GM19240 (cell line): ENCODE measurements around the gene IRS2.

Experiments
- DNase-seq: peaks from one replicate; pipeline ENCODE4 v3.0.0; 2011; ENCODE audit warnings: low spot score; ENCODE audit not compliant: insufficient read length

Gene IRS2

DNA sequence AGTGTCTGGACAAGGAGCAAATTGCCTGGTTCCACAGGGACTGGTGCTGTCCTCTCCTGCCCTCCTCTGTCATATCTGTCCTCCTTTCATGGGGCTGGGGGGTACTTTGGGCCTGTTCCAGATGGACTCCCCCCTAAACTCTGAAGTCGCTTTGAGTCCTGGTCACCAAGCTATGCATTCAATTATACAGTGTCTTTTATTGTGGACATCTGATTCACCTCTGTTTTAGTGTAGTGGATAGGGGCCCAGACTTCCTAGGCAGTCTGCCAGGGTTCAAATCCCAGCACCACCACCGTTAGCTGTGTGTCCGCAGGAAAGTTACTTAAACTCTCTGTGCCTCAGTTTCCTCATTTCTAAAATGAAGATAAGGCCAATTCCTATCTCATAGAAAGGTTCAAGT lies 21.0 kb upstream of the IRS2 start:
- no peak for DNase-seq

GRCh38 chr13:109804654-109805053 lies 18.3 kb upstream of the IRS2 start:
- no peak for DNase-seq

GRCh38 chr13:109803825-109804224 lies 17.4 kb upstream of the IRS2 start:
- DNase-seq, result no peak

DNA sequence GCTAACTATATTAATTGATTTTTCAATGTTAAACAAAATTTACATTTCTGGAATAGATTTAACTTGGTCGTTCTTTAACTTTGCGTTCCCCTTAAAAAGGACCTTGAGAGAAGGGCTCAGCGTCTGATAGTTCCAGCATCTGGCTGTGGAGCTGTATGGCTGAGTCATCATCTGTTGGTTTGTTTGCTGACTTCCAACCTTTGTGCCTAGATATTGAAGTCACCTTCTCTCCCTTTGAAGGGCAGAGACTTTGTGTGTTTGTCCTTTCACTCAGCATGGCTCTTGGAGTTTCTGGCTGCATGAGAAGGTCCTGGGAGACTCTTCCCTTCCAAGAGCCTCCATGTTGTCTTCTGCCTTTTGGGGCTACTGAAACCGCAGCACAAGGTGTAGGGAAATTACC lies 16.6 kb upstream of the IRS2 start:
- DNase-seq, result no peak

DNA sequence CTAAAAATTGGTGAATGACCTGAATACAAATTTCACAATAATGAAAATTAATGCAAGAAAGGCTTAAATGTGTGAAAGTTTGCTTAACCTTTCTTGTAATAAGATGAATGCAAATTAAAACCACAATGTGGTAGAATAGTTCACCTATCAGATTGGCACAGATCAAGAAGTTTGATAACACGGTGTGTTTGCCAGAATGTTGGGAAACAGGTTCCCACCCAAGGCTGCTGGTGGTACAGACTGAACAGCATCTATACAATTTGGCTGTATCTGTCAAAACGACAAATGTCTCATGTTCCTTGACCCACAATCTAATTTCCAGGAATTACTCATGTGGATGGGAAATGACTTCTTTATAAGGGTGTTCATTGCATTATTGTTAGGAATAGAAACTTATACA lies 8.6 kb upstream of the IRS2 start:
- DNase-seq, result no peak

DNA sequence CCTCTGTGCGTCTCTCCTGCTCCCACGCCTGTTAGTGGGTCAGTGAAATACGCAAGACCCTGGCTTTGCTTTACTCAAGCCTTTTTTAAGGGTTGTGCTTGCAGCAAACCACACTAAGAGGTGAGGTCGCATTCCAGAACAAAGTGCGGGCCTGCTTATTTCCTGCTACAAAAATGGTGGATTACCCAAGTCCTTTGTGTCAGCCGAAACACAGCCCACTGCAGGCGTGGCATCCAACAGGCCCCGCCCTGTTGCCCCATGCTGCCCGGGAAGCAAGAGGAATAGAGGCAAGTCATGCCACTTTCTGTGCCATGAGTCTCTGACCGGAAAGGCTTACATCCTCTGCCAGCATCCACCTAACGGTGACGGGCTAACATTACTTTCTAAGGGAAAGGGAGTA lies 7.7 kb upstream of the IRS2 start:
- DNase-seq, result no peak

DNA sequence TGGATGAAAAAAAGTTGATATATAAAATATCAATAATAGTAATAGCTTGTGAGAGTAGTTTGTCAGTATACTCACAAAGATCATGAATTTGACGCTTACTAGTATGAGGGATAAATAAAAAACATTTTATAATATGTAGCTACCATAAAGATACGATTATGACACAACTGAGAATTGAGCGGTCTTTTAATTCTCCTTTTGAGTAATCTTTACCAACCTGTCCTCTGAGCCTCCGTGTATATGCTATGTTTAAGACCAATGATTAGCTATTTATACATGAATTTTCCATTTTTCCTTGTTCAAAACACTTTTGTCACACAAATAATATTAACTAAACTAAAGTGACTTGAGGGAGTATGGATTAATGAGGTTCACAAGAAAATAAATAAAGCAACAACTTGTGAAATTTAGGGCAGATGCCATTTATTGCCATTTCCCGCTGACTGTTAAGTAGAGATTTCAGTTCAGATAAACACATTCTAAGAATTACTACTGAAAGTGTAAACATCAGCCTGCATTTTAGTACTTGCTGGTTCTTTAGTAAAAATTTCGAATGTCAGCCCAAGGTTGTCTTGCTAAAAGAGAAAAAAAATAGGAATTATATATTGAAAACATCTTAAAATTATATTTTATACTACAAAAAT lies 6.2 kb upstream of the IRS2 start:
- DNase-seq, result no peak

DNA sequence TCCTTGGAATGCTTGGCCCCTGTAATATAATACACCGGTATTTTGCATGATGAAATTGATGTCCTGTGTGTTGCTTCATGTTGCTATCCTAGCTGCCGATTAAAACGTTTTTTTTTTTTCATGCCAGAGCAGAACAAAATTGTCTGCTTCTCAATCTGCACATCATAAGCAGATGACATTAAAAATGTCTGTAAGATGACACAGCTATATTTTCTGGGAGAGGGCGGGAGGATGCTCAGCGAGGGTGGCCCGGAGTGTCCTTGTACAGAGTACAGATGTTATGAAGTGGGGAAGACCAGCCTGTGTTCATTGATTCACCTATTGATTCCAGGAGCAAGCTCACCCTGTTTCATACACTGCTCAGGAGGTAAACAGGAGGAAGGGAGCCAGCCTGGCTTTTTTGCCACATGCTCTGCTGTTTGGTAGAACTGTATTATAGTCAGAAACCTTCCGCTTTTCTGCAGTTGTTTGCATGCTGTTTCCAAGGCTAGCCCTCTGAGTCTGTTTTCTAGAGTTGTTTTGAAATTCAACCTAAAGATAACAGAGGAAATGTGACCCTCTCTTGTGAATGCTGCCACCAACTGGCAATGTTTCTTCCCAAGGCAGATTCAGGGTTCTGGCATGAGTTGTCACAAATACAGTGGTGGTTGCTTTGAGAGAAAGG lies 4.7 kb upstream of the IRS2 start:
- DNase-seq, result no peak

- no peak for DNase-seq
These were observed 3.7 kb upstream of the IRS2 start for GRCh38 chr13:109790086-109790485.

- no peak for DNase-seq
These were observed 2.9 kb upstream of the IRS2 start for GRCh38 chr13:109789262-109789661.

DNA sequence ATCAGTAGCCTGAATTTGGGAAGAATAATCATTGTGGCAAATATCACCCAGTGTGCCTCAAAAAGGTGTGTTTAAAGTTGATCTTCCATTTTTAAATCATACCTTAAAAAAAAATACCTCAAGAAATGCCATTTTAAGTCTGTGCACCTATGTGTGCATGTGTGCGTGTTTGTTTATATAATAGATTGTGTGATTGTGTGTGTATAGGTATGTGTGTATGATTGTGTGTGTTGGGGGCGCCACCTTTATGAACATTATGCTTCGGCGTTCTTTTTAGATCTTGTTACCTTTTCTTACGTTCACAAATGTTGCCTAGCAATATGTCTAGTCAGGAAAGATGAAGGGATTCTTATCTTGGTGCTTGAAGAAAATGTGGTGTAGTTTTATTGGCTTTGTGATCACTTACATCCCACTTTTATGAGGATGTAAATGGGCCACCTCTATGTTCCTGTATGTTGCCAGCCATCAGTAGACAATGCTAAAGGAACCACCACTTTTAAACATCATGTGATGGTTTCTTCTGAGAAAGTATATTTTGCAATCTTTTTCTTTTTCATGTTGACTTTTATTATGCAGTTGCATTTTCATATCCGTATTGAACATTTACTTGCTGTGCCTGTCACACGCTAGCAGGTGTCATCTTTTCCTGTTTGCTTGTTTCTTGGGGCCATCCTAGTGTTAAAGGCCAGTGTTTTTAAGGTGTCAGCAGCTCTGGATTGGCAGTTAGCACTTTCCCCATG lies 2.2 kb upstream of the IRS2 start:
- DNase-seq, result no peak

GRCh38 chr13:109787135-109787954 lies 962 bp upstream of the IRS2 start:
- no peak for DNase-seq

GRCh38 chr13:109785892-109786450 lies 412 bp downstream of the IRS2 start:
- DNase-seq, result no peak

- DNase-seq, result no peak
These were observed 1.1 kb downstream of the IRS2 start for GRCh38 chr13:109785141-109785891.

DNA sequence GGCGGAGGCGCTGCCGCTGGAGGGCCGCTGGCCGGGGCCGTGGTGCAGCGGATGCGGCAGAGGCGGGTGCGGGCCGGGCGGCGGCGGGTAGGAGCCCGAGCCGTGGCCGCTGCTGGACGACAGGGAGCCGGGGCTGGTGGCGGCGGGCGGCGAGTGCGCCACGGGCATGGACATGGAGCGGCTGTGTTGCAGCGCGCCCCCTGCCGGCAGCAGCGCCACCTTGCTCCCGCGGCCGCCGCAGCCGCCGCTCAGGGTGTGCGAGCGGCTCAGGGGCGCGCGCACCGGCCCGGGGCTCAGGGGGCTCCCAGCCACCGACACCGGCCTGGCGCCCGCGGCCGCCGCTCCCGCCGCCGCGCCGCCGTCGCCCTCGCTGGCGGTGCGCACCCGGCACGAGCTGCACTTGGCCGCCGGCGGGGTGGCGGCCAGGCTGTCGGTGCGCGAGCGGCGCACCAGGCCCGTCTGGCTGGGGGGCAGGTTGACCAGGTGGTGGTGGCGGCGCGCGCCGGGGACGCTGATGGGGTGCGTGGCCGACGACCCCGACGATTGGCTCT lies 1.7 kb downstream of the IRS2 start:
- DNase-seq, result no peak

DNA sequence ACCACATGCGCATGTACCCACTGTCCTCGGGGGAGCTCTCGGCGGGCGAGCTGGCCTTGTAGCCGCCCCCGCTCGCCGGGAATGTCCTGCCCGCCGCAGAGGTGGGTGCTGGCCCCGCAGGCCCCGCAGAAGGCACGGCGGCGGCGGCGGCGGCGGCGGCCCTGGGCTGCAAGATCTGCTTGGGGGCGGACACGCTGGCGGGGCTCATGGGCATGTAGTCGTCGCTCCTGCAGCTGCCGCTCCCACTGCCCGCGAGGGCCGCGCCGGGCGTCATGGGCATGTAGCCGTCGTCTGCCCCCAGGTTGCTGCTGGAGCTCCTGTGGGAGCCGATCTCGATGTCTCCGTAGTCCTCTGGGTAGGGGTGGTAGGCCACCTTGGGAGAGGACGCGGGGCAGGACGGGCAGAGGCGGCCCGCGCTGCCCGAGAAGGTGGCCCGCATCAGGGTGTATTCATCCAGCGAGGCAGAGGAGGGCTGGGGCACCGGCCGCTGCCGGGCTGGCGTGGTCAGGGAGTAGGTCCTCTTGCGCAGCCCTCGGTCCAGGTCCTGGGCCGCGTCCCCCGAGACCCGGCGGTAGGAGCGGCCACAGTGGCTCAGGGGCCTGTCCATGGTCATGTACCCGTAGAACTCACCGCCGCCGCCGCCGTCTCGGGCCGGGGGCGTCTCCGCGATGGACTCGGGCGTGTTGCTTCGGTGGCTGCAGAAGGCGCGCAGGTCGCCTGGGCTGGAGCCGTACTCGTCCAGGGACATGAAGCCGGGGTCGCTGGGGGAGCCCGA lies 2.4 kb downstream of the IRS2 start:
- no peak for DNase-seq

DNA sequence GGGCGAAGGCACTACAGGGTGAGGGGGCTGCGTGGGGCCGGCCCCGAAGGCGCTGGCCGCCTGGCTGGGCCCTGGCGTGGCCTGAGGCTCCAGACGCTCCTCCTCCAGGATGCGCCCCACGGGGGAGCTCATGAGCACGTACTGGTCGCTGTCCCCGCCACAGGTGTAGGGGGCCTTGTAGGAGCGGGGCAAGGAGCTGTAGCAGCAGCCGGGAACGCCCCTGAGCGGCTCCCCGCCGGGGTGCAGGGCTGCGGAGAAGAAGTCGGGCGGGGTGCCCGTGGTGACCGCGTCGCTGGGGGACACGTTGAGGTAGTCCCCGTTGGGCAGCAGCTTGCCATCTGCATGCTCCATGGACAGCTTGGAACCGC lies 3.0 kb downstream of the IRS2 start:
- DNase-seq, result no peak

DNA sequence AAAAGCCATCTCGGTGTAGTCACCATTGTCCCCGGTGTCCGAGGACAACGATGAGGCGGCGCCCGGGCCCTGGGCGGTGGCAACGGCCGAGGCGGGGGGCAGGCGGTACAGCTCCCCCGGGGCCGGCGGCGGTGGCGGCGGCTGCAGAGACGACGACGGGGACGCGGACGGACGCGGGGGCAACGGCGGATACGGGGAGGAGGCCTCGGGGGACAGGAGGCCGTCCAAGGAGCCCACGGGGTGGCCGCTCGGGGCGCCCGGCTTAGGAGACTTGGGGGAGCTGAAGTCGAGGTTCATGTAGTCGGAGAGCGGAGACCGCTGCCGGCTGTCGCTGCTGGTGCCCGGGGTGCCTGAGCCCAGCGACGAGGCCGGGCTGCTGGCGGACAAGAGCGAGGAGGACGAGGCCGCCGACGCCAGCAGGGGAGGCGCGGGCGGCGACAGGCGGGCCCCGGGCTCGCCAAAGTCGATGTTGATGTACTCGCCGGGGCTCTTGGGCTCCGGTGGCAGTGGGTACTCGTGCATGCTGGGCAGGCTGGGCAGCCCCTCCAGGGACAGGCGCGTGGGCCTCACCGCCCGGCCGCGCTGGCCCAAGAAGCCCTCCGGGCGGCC lies 3.5 kb downstream of the IRS2 start:
- DNase-seq, result no peak

DNA sequence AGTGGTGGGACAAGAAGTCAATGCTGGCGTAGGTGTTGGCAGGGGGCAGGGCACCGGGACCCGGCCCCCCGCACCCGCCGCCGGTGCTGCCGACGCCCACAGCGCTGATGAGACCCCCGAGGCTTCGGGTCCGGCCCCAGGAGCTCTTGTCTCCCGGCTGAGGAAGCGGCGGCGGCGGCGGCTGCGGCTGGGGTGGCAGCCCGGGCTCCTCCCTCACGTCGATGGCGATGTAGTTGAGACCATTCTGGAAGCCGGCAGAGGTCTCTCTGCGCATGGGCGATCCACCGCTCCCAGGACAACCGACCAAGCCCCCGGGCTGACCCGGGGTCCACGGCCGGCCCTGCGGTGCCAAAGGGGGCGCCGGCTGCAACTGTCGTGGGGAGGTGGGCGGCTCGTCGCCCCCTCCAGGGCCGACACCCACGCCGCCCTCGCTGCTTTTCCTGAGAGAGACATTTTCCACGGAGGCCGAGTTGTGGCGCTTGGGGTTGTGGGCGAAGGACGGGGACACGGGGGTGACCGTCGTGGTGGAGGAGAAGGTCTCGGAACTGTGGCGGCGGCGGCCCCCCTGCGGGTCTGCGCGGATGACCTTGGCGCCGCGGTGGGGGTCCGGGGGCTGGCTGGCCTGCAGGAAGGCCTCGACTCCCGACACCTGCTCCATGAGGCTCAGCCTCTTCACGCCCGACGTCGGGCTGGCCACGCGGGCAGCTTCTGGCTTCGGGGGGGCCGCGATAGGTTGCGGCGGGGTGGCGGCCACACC lies 4.1 kb downstream of the IRS2 start:
- no peak for DNase-seq
